ENCODE data around the gene PIK3CG.

The PIK3CG gene

GRCh38 chr7:106820321-106821217 lies 44.5 kb upstream of the PIK3CG start:
- Histone ChIP-seq H3K27ac (ENCODE audit: extremely low read depth, low read depth, low read length) (no peak overlapping the region), H3K4me3 (ENCODE audit: low read depth, low read length) (no peak overlapping the region), H3K36me3 (ENCODE audit: control insufficient read depth in 2 of 2, insufficient read depth in 1 of 2, low read length in 2 of 2) (no peaks in the 10 kb centered on the region), H3K9me3 (ENCODE audit: control insufficient read depth, insufficient read depth, low read depth, low read length) (no peaks in the 10 kb centered on the region), H3K4me1 (ENCODE audit: control insufficient read depth, insufficient read depth, low read length) (no peaks in the 10 kb centered on the region)
- ChIA-PET POLR2A (no interaction called here), CTCF (no interaction called here)
- peak; percentile 99 for TF ChIP-seq ZNF157 (tag by site-specific recombination; IDR thresholded peaks at IDR 0.05)
- TF ChIP-seq ZNF76 (tag by site-specific recombination; IDR thresholded peaks at IDR 0.05; ENCODE audit: borderline replicate concordance, low read depth): no peak
- no peak for TF ChIP-seq MZF1 (tag by site-specific recombination; IDR thresholded peaks at IDR 0.05; ENCODE audit: borderline replicate concordance)
- no peak for TF ChIP-seq ZNF747 (tag by site-specific recombination; IDR thresholded peaks at IDR 0.05)
- no peak for TF ChIP-seq ZNF580 (tag by site-specific recombination; IDR thresholded peaks at IDR 0.05)
- no peak for TF ChIP-seq PRDM1 (tag by site-specific recombination; IDR thresholded peaks at IDR 0.05)
- no peak for TF ChIP-seq PRDM10 (tag by site-specific recombination; IDR thresholded peaks at IDR 0.05)

GRCh38 chr7:106823631-106824030 lies 41.5 kb upstream of the PIK3CG start:
- POLR2A ChIA-PET: no interaction called here
- no peak overlapping the region for H3K4me3 ChIP-seq (ENCODE audit: low read depth, low read length)
- no peaks in the 10 kb centered on the region for H3K9me3 ChIP-seq (ENCODE audit: control insufficient read depth, insufficient read depth, low read depth, low read length)
- no peaks in the 10 kb centered on the region for H3K4me1 ChIP-seq (ENCODE audit: control insufficient read depth, insufficient read depth, low read length)
- H3K36me3 ChIP-seq (ENCODE audit: control insufficient read depth in 2 of 2, insufficient read depth in 1 of 2, low read length in 2 of 2): no peaks in the 10 kb centered on the region
- TF ChIP-seq TRIM28 (IDR thresholded peaks at IDR 0.05; ENCODE audit: borderline replicate concordance, low read length): no peak
- TF ChIP-seq ZNF544 (tag by site-specific recombination; IDR thresholded peaks at IDR 0.05): no peak
- no peak for TF ChIP-seq ZNF398 (tag by site-specific recombination; IDR thresholded peaks at IDR 0.05)
- no peak for TF ChIP-seq ZSCAN18 (tag by site-specific recombination; IDR thresholded peaks at IDR 0.05)
- no peak for TF ChIP-seq ZNF600 (tag by site-specific recombination; IDR thresholded peaks at IDR 0.05)
- TF ChIP-seq ZNF394 (tag by site-specific recombination; IDR thresholded peaks at IDR 0.05; ENCODE audit: borderline replicate concordance): no peak
- no peak for TF ChIP-seq ZNF701 (tag by site-specific recombination; IDR thresholded peaks at IDR 0.05)
- no peak for TF ChIP-seq ZBTB8A (tag by site-specific recombination; IDR thresholded peaks at IDR 0.05)
- no peak for TF ChIP-seq ZNF670 (tag by site-specific recombination; IDR thresholded peaks at IDR 0.05; ENCODE audit: low read depth)
- TF ChIP-seq ZNF664 (tag by site-specific recombination; IDR thresholded peaks at IDR 0.05): no peak
- TF ChIP-seq MEIS1 (CRISPR knock-in tag; IDR thresholded peaks at IDR 0.05; ENCODE audit: borderline replicate concordance): no peak
- no peak for TF ChIP-seq ZNF211 (tag by site-specific recombination; IDR thresholded peaks at IDR 0.05; ENCODE audit: low read depth)
- TF ChIP-seq SCRT2 (tag by site-specific recombination; IDR thresholded peaks at IDR 0.05): no peak
- no peak for TF ChIP-seq ZNF16 (tag by site-specific recombination; IDR thresholded peaks at IDR 0.05; ENCODE audit: low read depth)
- TF ChIP-seq ZNF629 (tag by site-specific recombination; IDR thresholded peaks at IDR 0.05): no peak
- no peak overlapping the region for H3K27ac ChIP-seq (ENCODE audit: extremely low read depth, low read depth, low read length)
- CTCF ChIA-PET: no interaction called here
